HG03095 (cell line): ENCODE data around the gene TRAF4.
"Not testable (repeated sequence)": the region's sequence is repeated elsewhere in the genome, so short reads cannot be mapped to it uniquely, and the experiment has no call there.

Experiments
- ATAC-seq: cut with Tn5 transposase; IDR thresholded peaks from one replicate; pipeline ENCODE4 v1.9.1; 2021; ENCODE audit warnings: moderate library complexity; ENCODE audit not compliant: unreplicated experiment

Gene TRAF4

GRCh38 chr17:28728364-28729200, 15.2 kb upstream of the TRAF4 start, which contains the start of gene NEK8:
Gene NEK8 (plus strand): TSS chr17:28728788. CDS start chr17:28728814, 26 bp downstream.
- ATAC-seq = peak; percentile 28

DNA sequence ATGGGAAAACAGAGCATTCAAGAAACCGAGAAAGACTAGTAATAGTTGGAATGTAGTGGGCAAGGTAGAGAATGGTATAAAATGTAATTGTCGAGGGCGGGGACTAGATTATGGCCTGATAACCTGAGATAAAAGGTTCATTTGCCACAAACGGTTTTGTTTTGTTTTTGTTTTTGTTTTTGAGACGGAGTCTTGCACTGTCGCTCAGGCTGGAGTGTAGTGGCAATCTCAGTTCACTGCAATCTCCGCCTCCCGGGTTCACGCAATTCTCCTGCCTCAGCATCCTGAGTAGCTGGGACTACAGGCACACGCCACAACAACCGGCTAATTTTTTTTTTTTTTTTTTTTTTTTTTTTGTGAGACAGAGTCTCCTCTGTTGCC, 13.9 kb upstream of the TRAF4 start:
- ATAC-seq = no peak

- no peak for ATAC-seq
These were observed 10.5 kb upstream of the TRAF4 start for GRCh38 chr17:28733346-28733745.

DNA sequence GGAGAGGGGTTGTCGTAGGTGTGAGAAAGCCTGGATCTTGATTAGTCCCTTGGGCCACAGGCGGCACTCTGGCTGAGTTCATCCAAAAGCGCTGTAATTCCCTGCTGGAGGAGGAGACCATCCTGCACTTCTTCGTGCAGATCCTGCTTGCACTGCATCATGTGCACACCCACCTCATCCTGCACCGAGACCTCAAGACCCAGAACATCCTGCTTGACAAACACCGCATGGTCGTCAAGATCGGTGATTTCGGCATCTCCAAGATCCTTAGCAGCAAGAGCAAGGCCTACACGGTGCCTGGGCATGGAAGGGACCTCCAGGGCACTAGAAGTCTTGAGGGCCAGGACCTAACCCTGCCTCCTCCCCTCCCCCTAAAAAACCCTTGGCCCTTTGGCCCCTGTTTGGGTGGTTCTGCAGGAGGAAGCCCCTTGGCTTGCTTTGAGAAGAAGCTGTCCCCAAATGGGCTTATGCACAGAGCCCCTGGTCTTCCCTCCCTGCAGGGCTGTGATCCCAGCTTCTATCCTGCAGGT, 9.0 kb upstream of the TRAF4 start:
- no peak for ATAC-seq

- ATAC-seq = no peak
These were observed 8.5 kb upstream of the TRAF4 start for GRCh38 chr17:28735242-28735722.

- not testable (repeated sequence) for ATAC-seq
These were observed 7.7 kb upstream of the TRAF4 start for GRCh38 chr17:28735913-28736769.

DNA sequence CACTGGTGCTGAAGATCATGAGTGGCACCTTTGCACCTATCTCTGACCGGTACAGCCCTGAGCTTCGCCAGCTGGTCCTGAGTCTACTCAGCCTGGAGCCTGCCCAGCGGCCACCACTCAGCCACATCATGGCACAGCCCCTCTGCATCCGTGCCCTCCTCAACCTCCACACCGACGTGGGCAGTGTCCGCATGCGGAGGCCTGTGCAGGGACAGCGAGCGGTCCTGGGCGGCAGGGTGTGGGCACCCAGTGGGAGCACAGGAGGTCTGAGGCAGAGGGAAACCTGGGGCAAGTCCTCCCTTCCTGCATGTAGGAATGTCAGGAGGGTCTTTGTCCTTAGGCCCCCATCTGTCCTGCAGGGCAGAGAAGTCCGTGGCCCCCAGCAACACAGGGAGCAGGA, 6.5 kb upstream of the TRAF4 start:
- no peak for ATAC-seq

DNA sequence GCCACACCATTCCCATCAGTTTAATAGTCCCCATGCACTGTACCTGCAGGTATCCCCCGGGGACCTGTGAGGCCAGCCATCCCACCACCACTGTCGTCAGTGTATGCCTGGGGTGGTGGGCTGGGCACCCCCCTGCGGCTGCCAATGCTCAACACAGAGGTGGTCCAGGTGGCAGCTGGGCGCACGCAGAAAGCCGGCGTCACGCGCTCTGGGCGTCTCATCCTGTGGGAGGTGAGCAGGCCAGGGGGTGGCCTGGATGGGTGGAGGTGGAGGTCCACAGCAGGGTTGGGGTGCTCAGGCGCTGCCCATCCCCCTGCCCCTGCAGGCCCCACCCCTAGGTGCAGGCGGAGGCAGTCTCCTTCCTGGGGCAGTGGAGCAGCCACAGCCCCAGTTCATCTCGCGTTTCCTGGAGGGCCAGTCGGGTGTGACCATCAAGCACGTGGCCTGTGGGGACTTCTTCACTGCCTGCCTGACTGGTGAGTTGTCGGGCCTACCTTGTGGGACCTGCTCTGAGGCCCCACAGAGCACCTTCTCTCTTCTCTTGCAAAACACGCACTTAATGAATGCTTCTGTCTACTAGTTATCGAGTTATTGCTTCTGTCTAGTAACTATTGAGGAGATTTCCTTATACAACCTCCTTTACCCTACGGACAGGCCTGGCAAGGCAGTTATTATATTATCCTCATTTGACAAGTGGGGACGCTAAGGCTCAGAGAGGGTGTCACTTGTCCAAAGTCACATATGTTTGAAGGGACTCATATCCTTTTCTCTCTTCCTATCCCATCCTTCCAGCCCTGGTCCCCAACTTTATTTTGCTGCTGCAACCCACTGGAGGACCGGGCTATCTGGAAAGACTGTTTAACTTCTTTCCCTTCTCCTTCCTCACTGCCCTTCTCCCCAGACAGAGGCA, 5.8 kb upstream of the TRAF4 start:
- ATAC-seq = peak; percentile 46

GRCh38 chr17:28738680-28739384, 5.0 kb upstream of the TRAF4 start:
- no peak for ATAC-seq

DNA sequence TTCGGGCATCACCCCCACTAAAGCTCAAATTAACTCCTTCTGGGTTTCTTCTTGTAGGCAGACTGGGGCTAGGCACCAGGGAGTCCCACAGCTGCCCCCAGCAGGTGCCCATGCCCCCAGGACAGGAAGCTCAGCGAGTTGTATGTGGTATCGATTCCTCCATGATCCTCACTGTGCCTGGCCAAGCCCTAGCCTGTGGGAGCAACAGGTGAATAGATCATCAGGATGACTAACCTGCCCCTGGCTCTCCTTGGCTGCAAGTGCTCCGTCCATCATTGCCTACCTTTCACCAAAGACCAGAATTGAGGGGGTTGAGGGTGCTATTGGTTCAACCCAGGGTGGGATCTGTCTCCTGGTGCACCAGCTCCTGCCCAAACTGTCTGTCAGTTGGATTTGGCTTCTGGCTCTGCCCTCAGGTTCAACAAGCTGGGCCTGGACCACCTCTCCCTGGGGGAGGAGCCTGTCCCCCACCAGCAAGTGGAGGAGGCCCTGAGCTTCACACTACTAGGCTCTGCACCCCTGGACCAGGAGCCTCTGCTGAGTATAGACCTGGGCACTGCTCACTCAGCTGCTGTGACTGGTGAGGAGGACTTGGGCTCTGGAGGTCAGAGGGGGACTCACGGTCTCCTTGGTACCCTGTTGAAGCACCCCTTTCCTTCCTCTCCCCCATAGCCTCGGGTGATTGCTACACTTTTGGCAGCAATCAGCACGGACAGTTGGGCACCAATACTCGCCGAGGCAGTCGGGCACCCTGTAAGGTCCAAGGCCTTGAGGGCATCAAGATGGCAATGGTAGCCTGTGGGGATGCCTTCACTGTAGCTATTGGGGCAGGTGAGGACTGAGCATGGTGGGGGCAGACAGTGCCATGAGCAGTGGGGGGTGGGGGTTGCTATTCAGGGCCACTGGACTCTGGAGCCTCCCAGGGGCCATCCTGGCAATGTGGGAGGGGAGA, 3.1 kb upstream of the TRAF4 start:
- ATAC-seq = no peak

DNA sequence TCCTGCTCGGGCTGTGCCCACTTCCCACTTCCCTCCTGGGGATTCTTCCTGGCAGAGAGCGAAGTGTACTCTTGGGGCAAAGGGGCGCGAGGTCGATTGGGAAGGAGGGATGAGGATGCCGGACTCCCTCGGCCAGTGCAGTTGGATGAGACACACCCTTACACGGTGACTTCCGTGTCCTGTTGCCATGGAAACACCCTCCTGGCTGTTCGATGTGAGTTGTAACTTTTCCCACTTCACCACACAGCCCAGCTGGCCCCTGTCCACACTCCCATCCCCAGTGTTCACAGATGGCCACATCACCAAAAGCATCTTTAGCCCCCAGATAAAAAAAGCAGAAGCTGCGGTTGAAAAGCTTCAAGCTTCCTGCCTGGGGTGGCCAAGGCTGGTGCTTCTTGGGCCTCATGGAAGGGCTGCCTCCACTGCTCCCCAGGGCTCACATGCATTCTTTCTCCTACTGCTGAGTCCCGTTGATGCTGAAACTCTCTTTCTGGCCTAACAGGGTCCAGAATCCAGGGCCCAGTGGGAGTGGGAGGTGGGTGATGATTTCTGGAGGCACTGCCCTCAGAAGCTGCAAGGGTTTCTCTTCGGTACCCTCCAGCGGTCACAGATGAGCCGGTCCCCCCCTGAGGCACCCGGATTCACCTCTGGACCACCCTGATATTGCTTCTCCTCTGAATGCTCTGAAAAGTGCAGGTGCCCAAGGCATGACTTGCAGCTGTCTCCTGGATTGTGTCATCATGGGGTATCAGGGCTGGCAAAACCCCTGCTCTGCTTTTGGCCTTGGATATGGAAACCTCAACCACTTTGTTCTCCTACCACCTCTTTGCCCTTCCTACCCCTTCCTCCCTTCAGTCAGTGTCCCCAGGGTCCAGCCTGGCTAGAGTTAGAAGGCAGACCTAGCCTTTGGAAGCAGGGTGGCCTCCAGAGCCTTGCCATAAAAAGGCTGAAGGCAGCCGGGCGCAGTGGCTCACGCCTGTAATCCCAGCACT, 2.2 kb upstream of the TRAF4 start:
- ATAC-seq = no peak

DNA sequence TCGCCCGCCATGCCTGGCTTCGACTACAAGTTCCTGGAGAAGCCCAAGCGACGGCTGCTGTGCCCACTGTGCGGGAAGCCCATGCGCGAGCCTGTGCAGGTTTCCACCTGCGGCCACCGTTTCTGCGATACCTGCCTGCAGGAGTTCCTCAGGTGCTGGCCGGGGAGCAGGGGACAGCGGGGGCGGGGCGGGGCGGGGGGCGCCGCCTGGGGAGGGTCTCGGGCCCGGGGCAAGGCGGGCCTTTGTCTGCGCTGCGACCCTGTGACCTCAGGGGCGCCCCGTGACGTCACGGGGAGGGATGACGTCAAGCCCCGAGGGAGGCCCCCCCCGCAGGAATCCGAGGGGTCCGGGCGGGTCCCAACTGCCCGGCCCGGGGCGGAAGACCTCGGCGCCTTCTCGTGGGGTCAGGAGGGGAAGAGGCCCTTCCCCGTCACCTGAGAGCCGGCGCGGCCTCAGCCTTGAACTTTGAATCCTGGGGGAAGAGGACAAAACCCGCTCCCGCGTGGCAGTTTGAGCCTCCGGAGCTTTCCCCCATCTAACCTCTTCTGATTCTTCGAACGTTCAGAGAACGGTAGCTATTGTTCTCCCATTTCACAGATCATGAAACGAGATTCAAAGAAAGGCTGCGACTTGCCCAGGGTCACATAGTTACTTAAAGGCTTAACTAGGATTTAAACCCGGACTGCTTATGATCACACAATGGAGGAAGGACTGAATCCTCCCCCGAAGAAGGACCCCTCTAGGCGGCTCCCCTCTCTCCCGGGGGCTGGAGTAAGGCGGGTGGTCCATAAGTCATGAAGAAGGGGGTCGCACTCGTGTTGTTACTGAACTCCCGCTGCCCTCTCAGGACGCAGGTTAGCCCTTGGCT, 527 bp downstream of the TRAF4 start:
- no peak for ATAC-seq

GRCh38 chr17:28744972-28745785, 1.4 kb downstream of the TRAF4 start:
- ATAC-seq = no peak

GRCh38 chr17:28745786-28746411, 2.1 kb downstream of the TRAF4 start:
- ATAC-seq = no peak

GRCh38 chr17:28746611-28747050, 2.8 kb downstream of the TRAF4 start:
- no peak for ATAC-seq
